Caco-2 (cell line): ENCODE results near the gene DCAF17. TPM values are rescaled to one million over a fixed set of nuclear protein-coding genes. Genes with fewer than 3 reads are reported as not detected.

ENCODE experiments used
- BruUV-seq: library from RNA; stranded (reverse); fragments of 400-500 nt; replicated peaks from 2 replicates; lab custom pipeline; 2021; lab: Mats Ljungman, UMichigan
- CTCF ChIA-PET: fragments of 300-600 bp; sonication (Branson Sonifier 250); formaldehyde crosslinking; loops from one replicate; lab custom pipeline; 2022; ENCODE audit warnings: antibody characterized with exemption; lab: Charles Lee
- POLR2A ChIA-PET: fragments of 300-600 bp; sonication (Branson Sonifier 250); formaldehyde crosslinking; loops from one replicate; lab custom pipeline; 2022; ENCODE audit warnings: antibody characterized with exemption; lab: Charles Lee
- DNase-seq, 2 experiments: peaks; one replicate each; pipeline versions ENCODE4 v3.0.0 to v3.0.0-alpha.2; 2020 to 2022
- H3K27me3 ChIP-seq: replicated peaks from 2 replicates; pipeline ENCODE4 v1.6.0; 2011; ENCODE audit warnings: low read length; ENCODE audit not compliant: control insufficient read depth, insufficient read depth
- H3K36me3 ChIP-seq: 2 replicates; pipeline ENCODE4 v1.5.1; 2011; ENCODE audit warnings: low read length; ENCODE audit not compliant: control insufficient read depth, insufficient read depth
- H3K4me1 ChIP-seq: fragments of 250-450 bp; sonication (Bioruptor Pico); 2 replicates; pipeline ENCODE4 v1.5.1; 2020; ENCODE audit warnings: mild to moderate bottlenecking
- H3K4me3 ChIP-seq: 2 replicates; pipeline ENCODE4 v1.5.1; 2011; ENCODE audit warnings: low read depth, mild to moderate bottlenecking, control low read depth, low read length
- H3K9me3 ChIP-seq: fragments of 250-450 bp; sonication (Bioruptor Pico); 2 replicates; pipeline ENCODE4 v1.5.1; 2020; ENCODE audit warnings: mild to moderate bottlenecking, moderate library complexity
- H3K27ac Mint-ChIP-seq: one replicate; pipeline ENCODE4 v1.8.0; 2022; ENCODE audit warnings: mixed read lengths; ENCODE audit not compliant: unreplicated experiment
- H3K27me3 Mint-ChIP-seq: one replicate; pipeline ENCODE4 v1.8.0; 2022; ENCODE audit warnings: mixed read lengths; ENCODE audit not compliant: insufficient read depth, unreplicated experiment
- H3K36me3 Mint-ChIP-seq: one replicate; pipeline ENCODE4 v1.8.0; 2022; ENCODE audit warnings: mild to moderate bottlenecking, mixed read lengths; ENCODE audit not compliant: insufficient read depth, unreplicated experiment
- H3K4me1 Mint-ChIP-seq: one replicate; pipeline ENCODE4 v1.8.0; 2022; ENCODE audit warnings: low read depth, mixed read lengths; ENCODE audit not compliant: unreplicated experiment
- H3K4me3 Mint-ChIP-seq: one replicate; pipeline ENCODE4 v1.8.0; 2022; ENCODE audit warnings: mild to moderate bottlenecking, moderate library complexity, mixed read lengths; ENCODE audit not compliant: unreplicated experiment
- H3K9me3 Mint-ChIP-seq: one replicate; pipeline ENCODE4 v1.8.0; 2022; ENCODE audit warnings: mixed read lengths; ENCODE audit not compliant: unreplicated experiment
- CTCF ChIP-seq, 2 experiments: fragments of 200-600 bp in 1 of 2; IDR thresholded peaks; 1 replicate in 1 of 2; 2 replicates in 1 of 2; pipeline versions ENCODE4 v1.5.1 to v1.8.0; 2011 to 2022; ENCODE audit warnings: antibody characterized with exemption in 1 of 2, control low read depth in 1 of 2, inconsistent platforms in 1 of 2, low read depth in 1 of 2, low read length in 1 of 2, mild to moderate bottlenecking in 1 of 2, moderate library complexity in 1 of 2; ENCODE audit not compliant: insufficient read depth in 1 of 2, severe bottlenecking in 1 of 2, unreplicated experiment in 1 of 2
- intact Hi-C: fragments of 100-400 bp; cut with micrococcal nuclease; formaldehyde crosslinking; loops from one replicate; pipeline ENCODE4 v1.10.0; 2022; ENCODE audit not compliant: unreplicated experiment
- total RNA-seq: library from RNA; stranded (reverse); gene quantifications from 2 replicates; pipeline ENCODE4 v1.2.3, GENCODE V29; 2022

Gene DCAF17
- total RNA-seq, 1 experiment from 2014 or later, result 22.7 TPM

DNA sequence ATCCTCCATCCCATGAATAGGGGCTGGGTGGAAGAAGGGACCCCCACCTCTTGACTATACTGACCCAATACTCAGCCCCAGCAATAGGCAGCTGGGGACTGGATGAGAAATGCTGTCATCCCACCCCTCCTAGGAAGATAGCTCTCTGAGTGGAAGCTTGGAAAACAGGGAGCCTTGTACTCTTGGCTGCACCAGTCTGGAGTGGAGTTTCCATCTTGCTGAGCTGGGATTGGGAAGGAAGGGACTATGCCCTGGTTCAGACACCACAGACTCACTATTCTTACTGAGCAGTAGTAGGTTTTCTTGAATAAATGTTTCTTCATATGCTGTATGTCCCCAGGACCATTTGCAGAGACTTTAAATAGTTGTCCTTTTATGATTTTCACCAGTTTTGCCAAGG lies 7.4 kb downstream of the DCAF17 start:
- H3K4me1 Mint-ChIP-seq, result peaks cover 6% of the 10 kb centered on the region
- POLR2A ChIA-PET, result no interaction called here
- Histone ChIP-seq H3K4me3 (no peak overlapping the region), H3K4me1 (no peaks in the 10 kb centered on the region), H3K36me3 (no peaks in the 10 kb centered on the region; the same call in 1 of the 2 replicates), H3K27me3 (no peaks in the 10 kb centered on the region), H3K9me3 (no peaks in the 10 kb centered on the region)
- H3K36me3 Mint-ChIP-seq, result peaks cover 49% of the 10 kb centered on the region
- no peak overlapping the region for H3K4me3 Mint-ChIP-seq
- DNase-seq, result no peak
- intact Hi-C loops, result no loop called here
- no peak for TF ChIP-seq CTCF (IDR thresholded peaks at IDR 0.05; ENCODE audit: insufficient read depth in 1 of 2, low read depth in 1 of 2, low read length in 1 of 2, severe bottlenecking in 1 of 2, unreplicated experiment in 1 of 2)
- no TSS peak for BruUV-seq
- H3K9me3 Mint-ChIP-seq, result no peaks in the 10 kb centered on the region
- CTCF ChIA-PET, result no interaction called here
- H3K27ac Mint-ChIP-seq, result no peak overlapping the region
- H3K27me3 Mint-ChIP-seq, result no peaks in the 10 kb centered on the region

- Mint-ChIP-seq H3K36me3 (peaks cover 37% of the 10 kb centered on the region), H3K4me3 (no peak overlapping the region), H3K4me1 (no peaks in the 10 kb centered on the region), H3K9me3 (no peaks in the 10 kb centered on the region), H3K27ac (no peak overlapping the region), H3K27me3 (no peaks in the 10 kb centered on the region)
- no peaks in the 10 kb centered on the region for H3K27me3 ChIP-seq
- H3K4me1 ChIP-seq, result no peaks in the 10 kb centered on the region
- no TSS peak for BruUV-seq
- no peak overlapping the region for H3K4me3 ChIP-seq
- intact Hi-C loops, result no loop called here
- DNase-seq, result peak in 1 of 2 experiments; percentile 8
- peak in 1 of 2 experiments; percentile 17 for TF ChIP-seq CTCF (IDR thresholded peaks at IDR 0.05; ENCODE audit: insufficient read depth in 1 of 2, low read depth in 1 of 2, low read length in 1 of 2, severe bottlenecking in 1 of 2, unreplicated experiment in 1 of 2)
- POLR2A ChIA-PET, result no interaction called here
- peaks cover 3% of the 10 kb centered on the region for H3K36me3 ChIP-seq
- CTCF ChIA-PET, result no interaction called here
- no peaks in the 10 kb centered on the region for H3K9me3 ChIP-seq
These were observed 13.6 kb downstream of the DCAF17 start for GRCh38 chr2:171447675-171448074.

DNA sequence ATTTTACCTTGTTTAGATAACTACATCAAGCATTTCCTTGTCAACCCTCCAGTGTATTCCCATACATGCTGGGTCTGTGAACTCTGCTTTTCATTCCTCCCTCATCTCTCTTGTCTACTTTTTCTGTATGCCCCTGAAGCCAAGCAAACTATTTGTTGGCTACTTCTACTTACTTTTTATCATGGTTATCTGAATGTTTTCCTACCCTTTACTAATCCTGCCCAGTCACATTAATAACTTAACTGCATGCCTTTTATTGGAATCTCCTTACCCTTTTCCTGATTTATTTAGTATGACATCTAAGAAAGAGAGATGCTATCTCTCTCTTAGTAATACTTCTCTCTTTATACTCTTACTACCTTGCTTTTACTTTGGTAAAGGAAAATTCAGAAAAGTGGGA lies 17.0 kb downstream of the DCAF17 start:
- no peak overlapping the region for H3K4me3 Mint-ChIP-seq
- H3K9me3 Mint-ChIP-seq, result peaks cover 7% of the 10 kb centered on the region
- ChIA-PET CTCF (no interaction called here), POLR2A (no interaction called here)
- H3K27me3 ChIP-seq, result no peaks in the 10 kb centered on the region
- no peak overlapping the region for H3K4me3 ChIP-seq
- H3K4me1 ChIP-seq, result no peaks in the 10 kb centered on the region
- no peak for DNase-seq
- peaks cover 51% of the 10 kb centered on the region for H3K36me3 Mint-ChIP-seq
- H3K9me3 ChIP-seq, result no peaks in the 10 kb centered on the region
- H3K27me3 Mint-ChIP-seq, result no peaks in the 10 kb centered on the region
- no TSS peak for BruUV-seq
- TF ChIP-seq CTCF (IDR thresholded peaks at IDR 0.05; ENCODE audit: insufficient read depth in 1 of 2, low read depth in 1 of 2, low read length in 1 of 2, severe bottlenecking in 1 of 2, unreplicated experiment in 1 of 2), result no peak
- H3K36me3 ChIP-seq, result peaks cover 3% of the 10 kb centered on the region
- intact Hi-C loops, result no loop called here
- no peaks in the 10 kb centered on the region for H3K4me1 Mint-ChIP-seq
- no peak overlapping the region for H3K27ac Mint-ChIP-seq
